ENCODE data around the gene TYK2.
"Not testable (repeated sequence)": the region's sequence is repeated elsewhere in the genome, so short reads cannot be mapped to it uniquely, and the experiment has no call there.

The TYK2 gene

DNA sequence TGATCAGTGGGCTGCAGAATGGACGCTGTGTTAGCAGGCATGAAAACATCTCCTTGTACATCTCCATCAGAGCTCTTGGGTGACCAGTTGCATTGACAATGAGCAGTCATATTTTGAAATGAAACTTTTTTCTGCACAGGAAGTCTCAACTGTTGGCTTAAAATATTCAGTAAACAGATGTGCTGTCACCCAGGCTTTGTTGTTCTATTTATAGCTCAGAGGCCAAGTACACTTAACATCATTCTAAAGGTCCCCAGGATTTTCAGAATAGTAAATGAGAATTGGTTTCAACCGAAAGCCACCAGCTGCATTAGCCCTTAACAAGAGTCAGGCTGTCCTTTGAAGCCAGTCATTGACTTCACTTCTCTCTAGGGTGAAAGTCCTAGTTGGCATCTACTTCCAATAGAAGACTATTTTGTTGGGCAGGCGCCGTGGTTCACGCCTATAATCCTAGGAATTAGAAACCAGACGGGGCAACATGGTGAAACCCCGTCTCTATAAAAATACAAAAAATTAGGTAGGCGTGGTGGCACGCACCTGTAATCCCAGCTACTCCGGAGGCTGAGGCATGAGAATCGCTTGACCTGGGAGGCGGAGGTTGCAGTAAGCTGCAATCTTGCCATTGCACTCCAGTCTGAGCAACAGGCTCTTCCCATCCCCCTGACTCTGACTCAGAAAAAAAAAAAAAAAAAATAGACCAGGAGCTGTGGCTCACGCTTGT, 32.0 kb upstream of the TYK2 start:
- H3K9me3 ChIP-seq = peaks cover 0 to 5% (median 5%) of the 10 kb centered on the region in 3 donors
- H3K4me3 ChIP-seq = no peak overlapping the region
- TF ChIP-seq, protein P1, sequence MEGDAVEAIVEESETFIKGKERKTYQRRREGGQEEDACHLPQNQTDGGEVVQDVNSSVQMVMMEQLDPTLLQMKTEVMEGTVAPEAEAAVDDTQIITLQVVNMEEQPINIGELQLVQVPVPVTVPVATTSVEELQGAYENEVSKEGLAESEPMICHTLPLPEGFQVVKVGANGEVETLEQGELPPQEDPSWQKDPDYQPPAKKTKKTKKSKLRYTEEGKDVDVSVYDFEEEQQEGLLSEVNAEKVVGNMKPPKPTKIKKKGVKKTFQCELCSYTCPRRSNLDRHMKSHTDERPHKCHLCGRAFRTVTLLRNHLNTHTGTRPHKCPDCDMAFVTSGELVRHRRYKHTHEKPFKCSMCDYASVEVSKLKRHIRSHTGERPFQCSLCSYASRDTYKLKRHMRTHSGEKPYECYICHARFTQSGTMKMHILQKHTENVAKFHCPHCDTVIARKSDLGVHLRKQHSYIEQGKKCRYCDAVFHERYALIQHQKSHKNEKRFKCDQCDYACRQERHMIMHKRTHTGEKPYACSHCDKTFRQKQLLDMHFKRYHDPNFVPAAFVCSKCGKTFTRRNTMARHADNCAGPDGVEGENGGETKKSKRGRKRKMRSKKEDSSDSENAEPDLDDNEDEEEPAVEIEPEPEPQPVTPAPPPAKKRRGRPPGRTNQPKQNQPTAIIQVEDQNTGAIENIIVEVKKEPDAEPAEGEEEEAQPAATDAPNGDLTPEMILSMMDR (IDR thresholded peaks at IDR 0.05) = no peak
- H3K27me3 ChIP-seq = peaks cover 0 to 48% of the 10 kb centered on the region in 2 donors
- DNase-seq = no peak
- peaks cover 0 to 12% (median 7%) of the 10 kb centered on the region in 4 donors for H3K4me1 ChIP-seq
- intact Hi-C loops (cut with DNase I; ENCODE audit: low total_unique reads) = no loop called here
- H3K36me3 ChIP-seq = no peaks in the 10 kb centered on the region
- H3K27ac ChIP-seq = no peak overlapping the region

DNA sequence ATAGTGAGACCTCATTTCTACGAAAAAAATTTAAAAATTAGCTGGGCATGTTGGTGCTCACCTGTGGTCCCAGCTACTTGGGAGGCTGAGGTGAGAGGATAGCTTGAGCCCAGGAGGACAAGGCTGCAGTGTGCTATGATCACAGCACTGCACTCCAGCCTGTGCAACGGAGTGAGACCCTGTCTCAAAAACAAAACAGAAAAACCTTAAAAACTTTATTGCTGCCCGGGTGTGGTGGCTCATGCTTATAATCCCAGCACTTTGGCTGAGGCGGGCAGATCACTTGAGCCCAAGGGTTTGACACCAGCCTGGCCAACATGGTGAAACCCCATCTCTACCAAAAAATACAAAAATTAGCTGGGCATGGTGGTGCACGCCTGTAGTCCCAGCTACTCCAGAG, 30.9 kb upstream of the TYK2 start:
- DNase-seq; H3K36me3 ChIP-seq; H3K4me1 ChIP-seq; H3K9me3 ChIP-seq; intact Hi-C loops (cut with DNase I; ENCODE audit: low total_unique reads); H3K27ac ChIP-seq; H3K4me3 ChIP-seq: not testable (repeated sequence)
- H3K27me3 ChIP-seq = peaks cover 0 to 41% of the 10 kb centered on the region in 2 donors

DNA sequence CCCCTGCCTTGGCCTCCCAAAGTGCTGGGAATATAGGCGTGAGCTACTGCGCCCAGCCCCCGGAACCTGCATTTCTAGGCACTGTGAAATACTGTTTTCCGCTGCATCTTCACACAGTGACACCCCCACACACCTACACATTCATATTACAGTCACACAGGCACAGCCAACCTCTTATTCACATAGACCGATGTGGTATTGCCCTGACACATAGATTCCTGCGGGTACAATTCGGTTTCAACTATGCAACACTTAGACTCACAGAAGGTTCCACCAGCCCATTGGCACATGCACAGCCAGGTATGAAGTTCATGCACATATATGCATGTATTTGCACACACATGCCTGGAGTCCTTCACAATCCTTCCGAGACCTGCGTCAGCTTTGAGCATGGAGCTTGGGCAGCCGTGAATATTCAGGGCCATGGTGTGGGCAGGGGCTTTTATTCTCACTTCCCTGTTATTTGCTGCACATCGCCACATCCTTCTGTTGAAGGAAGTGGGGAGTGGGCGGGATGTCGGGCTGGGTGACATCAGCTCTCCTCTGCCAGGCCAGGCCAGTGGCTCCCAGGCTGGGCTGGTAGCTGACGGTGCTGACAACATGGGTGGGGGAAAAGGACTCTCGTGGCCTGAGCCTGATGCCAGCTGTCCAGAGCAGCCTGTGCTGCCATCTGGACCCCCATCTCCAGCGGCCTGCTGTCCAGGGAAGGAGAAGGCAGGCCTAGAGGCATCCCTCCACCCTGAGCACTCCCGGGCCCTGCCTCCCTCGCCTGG, 28.3 kb upstream of the TYK2 start:
- intact Hi-C loops (cut with DNase I; ENCODE audit: low total_unique reads) = loop anchor here (10.0 kb wide), 1 partner anchor 156 kb away; the partner anchor contains the start of genes CDKN2D and KRI1
- Histone ChIP-seq H3K27ac (no peak overlapping the region), H3K27me3 (peaks cover 0 to 53% of the 10 kb centered on the region in 2 donors), H3K36me3 (no peaks in the 10 kb centered on the region), H3K4me3 (no peak overlapping the region), H3K4me1 (peaks cover 0 to 16% (median 14%) of the 10 kb centered on the region in 4 donors), H3K9me3 (no peaks in the 10 kb centered on the region)
- TF ChIP-seq, protein P1 (IDR thresholded peaks at IDR 0.05) = no peak
- peak in 1 of 2 donors; percentile 56 for DNase-seq

DNA sequence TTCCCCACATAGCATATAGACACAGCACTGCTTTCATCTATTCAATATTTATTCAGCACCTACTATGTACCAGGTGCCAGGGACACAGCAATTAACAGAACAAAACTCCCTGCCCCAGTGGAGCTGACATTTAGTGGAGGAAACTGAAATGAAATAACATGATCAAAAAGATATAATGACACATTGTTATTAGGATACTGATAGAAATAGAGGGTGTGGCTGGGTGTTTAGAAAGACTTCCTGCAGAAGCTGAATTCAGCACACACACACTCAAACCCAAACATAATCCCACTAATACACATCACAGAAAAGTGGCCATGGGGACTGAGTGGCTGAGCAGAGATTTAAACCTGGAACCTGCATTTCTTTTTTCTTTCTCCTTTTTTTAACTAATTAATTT, 26.7 kb upstream of the TYK2 start:
- Histone ChIP-seq H3K36me3 (no peaks in the 10 kb centered on the region), H3K27me3 (peaks cover 0 to 53% of the 10 kb centered on the region in 2 donors), H3K4me1 (peaks cover 0 to 24% (median 21%) of the 10 kb centered on the region in 4 donors), H3K4me3 (no peak overlapping the region), H3K9me3 (no peaks in the 10 kb centered on the region), H3K27ac (no peak overlapping the region)
- TF ChIP-seq, protein P1 (IDR thresholded peaks at IDR 0.05) = no peak
- intact Hi-C loops (cut with DNase I; ENCODE audit: low total_unique reads) = loop anchor here (10.0 kb wide), 1 partner anchor 158 kb away; the partner anchor contains the start of genes CDKN2D and KRI1
- DNase-seq = no peak

DNA sequence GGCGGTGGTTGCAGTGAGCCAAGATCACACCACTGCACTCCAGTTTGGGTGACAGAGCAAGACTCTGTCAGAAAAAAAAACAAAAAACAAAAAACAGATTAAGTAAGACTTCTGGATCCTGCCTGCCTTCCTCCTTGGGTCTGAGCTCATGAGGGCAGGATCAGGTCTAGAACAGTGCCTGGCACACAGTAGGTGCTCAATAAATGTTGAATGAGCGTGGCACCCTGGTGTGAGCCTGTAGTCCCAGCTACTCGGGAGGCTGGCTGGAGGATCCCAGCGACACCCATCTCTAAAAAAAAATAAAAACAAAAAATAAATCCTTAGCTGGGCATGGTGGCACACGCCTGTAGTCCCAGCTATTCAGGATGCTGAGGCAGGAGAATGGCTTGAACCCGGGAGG, 25.8 kb upstream of the TYK2 start:
- Histone ChIP-seq H3K36me3 (no peaks in the 10 kb centered on the region), H3K27ac (no peak overlapping the region), H3K4me1 (peaks cover 0 to 33% (median 29%) of the 10 kb centered on the region in 4 donors), H3K27me3 (peaks cover 0 to 53% of the 10 kb centered on the region in 2 donors), H3K4me3 (no peak overlapping the region), H3K9me3 (no peaks in the 10 kb centered on the region)
- no peak for DNase-seq
- intact Hi-C loops (cut with DNase I; ENCODE audit: low total_unique reads) = loop anchor here (10.0 kb wide), 1 partner anchor 159 kb away; the partner anchor contains the start of genes CDKN2D and KRI1
- TF ChIP-seq, protein P1 (IDR thresholded peaks at IDR 0.05) = no peak

All from tibial artery (tissue), 4 donors.